Measurements from ENCODE around the gene ASPDH. TPM values are rescaled to one million over a fixed set of nuclear protein-coding genes. Genes with fewer than 3 reads are reported as not detected.

The ASPDH gene
- total and polyA plus RNA-seq, 2 of the 4 experiments (the other 2 are of a cell fraction) = not detected

DNA sequence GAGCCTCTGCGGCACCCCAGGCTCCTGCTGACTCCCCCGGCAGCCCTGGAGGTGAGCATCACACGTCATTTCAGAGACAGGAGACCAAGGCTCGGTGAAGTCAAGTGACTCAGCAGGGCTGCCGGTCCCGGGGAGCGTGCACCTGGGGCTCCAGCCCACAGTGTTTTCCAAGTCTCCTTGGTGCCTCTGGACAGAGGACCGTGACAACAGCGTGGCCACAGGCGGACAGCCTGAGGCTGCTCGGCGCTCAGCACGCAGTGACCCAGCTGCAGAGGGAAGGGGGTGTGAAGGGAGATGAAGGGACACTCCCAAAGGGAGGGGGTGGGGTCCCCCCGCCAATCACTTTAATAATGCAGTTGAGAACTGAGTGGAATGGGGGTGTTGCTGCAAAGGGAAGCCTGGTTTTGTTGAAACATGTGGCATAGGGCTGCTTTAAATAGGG lies 17.5 kb upstream of the ASPDH start:
- CTCF ChIA-PET = no interaction called here
- Histone ChIP-seq H3K56ac (ENCODE audit: extremely low read depth, insufficient read depth, low read length) (no peak overlapping the region), H3K4me1 (ENCODE audit: control insufficient read depth, insufficient read depth, low read length) (no peaks in the 10 kb centered on the region), H3K27ac (ENCODE audit: insufficient read depth, low read length) (no peak overlapping the region), H3K9me3 (ENCODE audit: control insufficient read depth, insufficient read depth, low read length) (peaks cover 11% of the 10 kb centered on the region), H3K23ac (ENCODE audit: low read depth, low read length) (no peak overlapping the region), H2BK20ac (ENCODE audit: low read depth, low read length) (no peak overlapping the region), H4K91ac (ENCODE audit: insufficient read depth, low read depth, low read length) (no peak overlapping the region), H4K20me1 (ENCODE audit: insufficient read depth, low read length) (no peaks in the 10 kb centered on the region), H3K9ac (ENCODE audit: low read depth, low read length) (no peak overlapping the region), H2BK15ac (ENCODE audit: low read depth, low read length) (no peak overlapping the region), H2BK5ac (ENCODE audit: low read depth, low read length, poor library complexity, severe bottlenecking) (no peak overlapping the region), H3K4me3 (ENCODE audit: insufficient read depth, low read depth, low read length) (no peak overlapping the region), H3K9me1 (ENCODE audit: insufficient read depth, low read length) (no peaks in the 10 kb centered on the region), H3K4me2 (ENCODE audit: low read depth, low read length) (no peak overlapping the region), H3K18ac (ENCODE audit: low read depth, low read length) (no peak overlapping the region), H2AK5ac (ENCODE audit: low read depth, low read length) (no peak overlapping the region), H3K4ac (ENCODE audit: low read depth, low read length) (no peak overlapping the region), H2AFZ (replicated peaks; ENCODE audit: low read length, poor library complexity) (no peak overlapping the region), H3K79me1 (ENCODE audit: low read depth in 1 of 2, low read length in 2 of 2) (no peaks in the 10 kb centered on the region), H4K8ac (ENCODE audit: low read depth in 2 of 2, low read length in 2 of 2) (no peak overlapping the region), H2BK120ac (ENCODE audit: low read depth, low read length) (no peak overlapping the region), H2AK9ac (replicated peaks; ENCODE audit: low read depth, low read length, poor library complexity) (peak overlapping the region; percentile 37), H3K36me3 (ENCODE audit: control insufficient read depth, insufficient read depth, low read length) (no peaks in the 10 kb centered on the region), H4K5ac (ENCODE audit: low read depth, low read length) (no peak overlapping the region), H3K14ac (replicated peaks; ENCODE audit: low read depth, low read length) (no peak overlapping the region), H3K27me3 (ENCODE audit: control insufficient read depth, insufficient read depth, low read length) (0 out of 2 replicates have a peak, but pooled peaks cover 2% of the 10 kb centered on the region)
- DNase-seq (no peak), ATAC-seq (ENCODE audit: low read depth) (no peak)
- TF ChIP-seq FOS (IDR thresholded peaks at IDR 0.05; ENCODE audit: low read depth, low read length) (no peak), USF2 (IDR thresholded peaks at IDR 0.05; ENCODE audit: low read depth, low read length) (no peak), MAFK (IDR thresholded peaks at IDR 0.05; ENCODE audit: low read depth, low read length) (no peak), ELK1 (IDR thresholded peaks at IDR 0.05; ENCODE audit: borderline replicate concordance, low read depth, low read length) (no peak), CHD1 (IDR thresholded peaks at IDR 0.05; ENCODE audit: low read depth, low read length) (no peak), RFX5 (IDR thresholded peaks at IDR 0.05; ENCODE audit: low read depth, low read length) (no peak), BHLHE40 (IDR thresholded peaks at IDR 0.05; ENCODE audit: low read depth, low read length) (no peak), RCOR1 (IDR thresholded peaks at IDR 0.05; ENCODE audit: insufficient replicate concordance, low read length) (no peak), NFE2L2 (IDR thresholded peaks at IDR 0.05; ENCODE audit: low read depth, low read length) (no peak)
- no TSS peak for BruUV-seq (replicated peaks)
- dilution Hi-C loops (cut with HindIII; ENCODE audit: low sequenced_read_pairs, unreplicated experiment) = no loop called here
- in situ Hi-C loops (cut with MboI; ENCODE audit: low sequenced_read_pairs) = loop anchor here (10.0 kb wide), 1 partner anchor 254 kb away; no protein-coding TSS in a partner anchor
- intact Hi-C loops (cut with micrococcal nuclease) = no loop called here
- 86% methylated on average over 2 of the region's 14 CpGs; no CpG with 5 or more reads in 1 of the 2 experiments for WGBS, 2 experiments (ENCODE audit: extremely low coverage in 2 of 2, insufficient read length in 1 of 2)
- POLR2A ChIA-PET (ENCODE audit: unreplicated experiment) = no interaction called here
